ENCODE results near the gene LCAT. TPM values are rescaled to one million over a fixed set of nuclear protein-coding genes. Genes with fewer than 3 reads are reported as not detected.

Gene LCAT
- total RNA-seq, 1 donor from 2014 or later, result 15.3 TPM

- DNase-seq (ENCODE audit: low read depth), result no peak
Observed at GRCh38 chr16:67914758-67915495, 29.0 kb downstream of the LCAT start.

- DNase-seq (ENCODE audit: low read depth), result peak; percentile 89
Observed at GRCh38 chr16:67910158-67910557, 33.8 kb downstream of the LCAT start.

DNA sequence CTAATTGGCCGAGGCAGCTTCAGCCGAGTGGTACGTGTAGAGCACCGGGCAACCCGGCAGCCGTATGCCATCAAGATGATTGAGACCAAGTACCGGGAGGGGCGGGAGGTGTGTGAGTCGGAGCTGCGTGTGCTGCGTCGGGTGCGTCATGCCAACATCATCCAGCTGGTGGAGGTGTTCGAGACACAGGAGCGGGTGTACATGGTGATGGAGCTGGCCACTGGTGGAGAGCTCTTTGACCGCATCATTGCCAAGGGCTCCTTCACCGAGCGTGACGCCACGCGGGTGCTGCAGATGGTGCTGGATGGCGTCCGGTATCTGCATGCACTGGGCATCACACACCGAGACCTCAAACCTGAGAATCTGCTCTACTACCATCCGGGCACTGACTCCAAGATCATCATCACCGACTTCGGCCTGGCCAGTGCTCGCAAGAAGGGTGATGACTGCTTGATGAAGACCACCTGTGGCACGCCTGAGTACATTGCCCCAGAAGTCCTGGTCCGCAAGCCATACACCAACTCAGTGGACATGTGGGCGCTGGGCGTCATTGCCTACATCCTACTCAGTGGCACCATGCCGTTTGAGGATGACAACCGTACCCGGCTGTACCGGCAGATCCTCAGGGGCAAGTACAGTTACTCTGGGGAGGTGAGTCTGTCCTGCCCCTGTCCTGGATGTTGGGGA lies 34.7 kb downstream of the LCAT start:
- DNase-seq (ENCODE audit: low read depth), result no peak

- DNase-seq (ENCODE audit: low read depth), result no peak
Observed at GRCh38 chr16:67907397-67908180, 36.3 kb downstream of the LCAT start.

DNA sequence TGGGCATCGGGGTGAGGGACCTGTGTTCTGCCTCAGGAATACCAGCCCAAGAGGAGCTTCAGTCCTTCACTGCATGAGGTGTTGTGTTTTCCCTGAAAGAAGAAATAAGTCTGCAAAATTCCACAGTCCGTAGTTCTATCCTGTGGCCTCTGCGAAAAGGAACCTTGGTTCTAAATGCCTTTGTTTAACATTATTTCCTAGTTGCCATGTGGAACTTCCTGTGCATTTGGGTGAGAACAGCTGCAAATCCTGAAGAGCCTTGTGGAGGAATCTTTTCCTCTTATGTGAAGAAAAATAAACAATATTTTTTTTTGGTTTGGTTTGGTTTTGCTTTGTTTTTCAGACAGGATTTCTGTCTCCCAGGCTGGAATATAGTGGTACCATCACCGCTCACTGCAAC lies 41.1 kb downstream of the LCAT start:
- DNase-seq (ENCODE audit: low read depth), result peak; percentile 46

DNA sequence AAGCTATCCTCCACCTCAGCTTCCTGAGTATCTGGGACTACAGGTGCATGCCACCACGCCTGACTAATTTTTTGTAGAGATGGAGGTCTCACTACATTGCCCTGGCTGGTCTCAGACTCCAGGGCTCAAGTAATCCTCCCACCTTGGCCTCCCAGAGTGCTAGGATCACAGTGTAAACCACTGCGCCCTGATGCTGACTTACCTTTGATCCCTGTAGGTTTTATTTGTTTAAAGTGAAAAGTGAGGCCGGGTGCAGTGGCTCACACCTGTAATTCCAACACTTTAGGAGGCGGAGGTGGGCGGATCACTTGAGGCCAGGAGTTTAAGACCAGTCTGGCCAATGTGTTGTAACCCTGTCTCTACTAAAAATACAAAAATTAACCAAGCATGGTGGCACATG lies 42.2 kb downstream of the LCAT start:
- DNase-seq (ENCODE audit: low read depth), result no peak

- DNase-seq (ENCODE audit: low read depth), result no peak
Observed at GRCh38 chr16:67897231-67897630, 46.7 kb downstream of the LCAT start.

DNA sequence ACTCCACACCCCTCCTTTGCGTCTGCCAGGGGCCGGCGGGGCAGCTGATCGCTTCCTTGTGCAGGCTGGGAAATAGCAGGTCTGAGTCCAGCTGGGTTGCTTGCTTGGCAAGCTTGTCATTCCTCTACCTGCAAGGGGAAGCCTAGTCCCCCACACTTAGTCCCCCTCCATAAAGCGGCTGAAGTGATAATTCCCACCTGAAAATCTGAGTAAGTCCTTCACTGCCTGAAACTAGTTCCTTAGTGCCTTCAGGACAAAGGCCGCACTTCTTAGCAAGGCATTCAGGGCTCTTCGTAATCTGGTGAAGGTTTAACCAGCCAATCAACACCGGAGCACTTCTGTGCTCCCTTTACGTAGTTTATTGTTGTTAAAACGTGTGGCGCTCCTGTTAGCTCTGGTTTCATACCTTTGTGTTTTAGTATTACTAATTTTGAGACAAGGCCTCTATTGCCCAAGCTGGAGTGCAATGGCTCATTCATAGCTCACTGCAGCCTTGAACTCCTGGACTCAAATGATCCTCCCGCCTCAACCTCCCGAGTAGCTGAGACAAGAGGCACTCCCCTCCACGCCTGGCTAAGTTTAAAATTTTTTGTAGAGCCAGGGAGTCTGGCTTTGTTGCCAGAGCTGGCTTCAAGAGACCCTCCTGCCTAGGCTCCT lies 50.0 kb downstream of the LCAT start:
- DNase-seq (ENCODE audit: low read depth), result no peak

DNA sequence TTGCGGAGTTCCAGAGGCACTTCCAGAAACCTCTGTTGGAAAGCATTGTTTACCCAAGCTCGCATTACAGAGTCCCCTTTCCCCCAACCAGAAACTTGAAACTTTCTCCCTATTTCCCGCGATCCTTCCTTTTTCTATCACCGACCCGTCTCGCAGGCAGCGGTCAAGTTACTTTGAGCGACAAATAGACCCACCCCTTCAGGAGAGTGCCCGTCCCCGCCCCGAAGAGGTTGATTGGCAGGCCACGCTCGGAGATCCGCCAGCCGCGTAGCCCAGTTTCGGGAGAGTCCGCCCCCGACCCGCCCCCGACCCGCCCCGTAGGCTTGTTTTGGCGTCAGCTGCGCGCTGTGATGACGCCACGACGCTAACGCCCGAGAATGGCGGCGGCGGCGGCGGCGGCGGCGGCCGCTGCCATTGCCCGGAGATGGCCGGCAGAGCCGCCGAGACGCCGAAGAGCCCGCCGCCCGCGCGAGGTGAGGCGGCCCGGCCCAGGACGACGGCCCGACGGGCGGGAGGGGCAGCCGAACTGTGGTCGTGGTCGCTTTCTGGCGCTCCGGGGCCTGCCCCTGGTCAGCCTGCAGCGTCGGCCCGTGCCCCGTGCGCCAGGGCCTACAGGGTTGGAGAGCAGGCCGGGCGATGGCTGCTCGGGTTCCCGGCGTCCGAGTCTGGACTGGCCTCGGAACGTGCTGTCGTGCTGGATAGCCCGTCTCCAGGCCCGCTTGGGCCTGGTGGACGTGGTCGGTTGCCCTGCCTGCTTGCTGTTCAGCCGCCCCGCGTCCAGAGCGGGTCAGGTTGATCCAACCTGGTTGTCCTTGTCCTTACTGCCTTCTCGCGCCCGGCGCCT lies 50.8 kb downstream of the LCAT start, which contains the start of gene PSKH1:
TSS of gene PSKH1 (plus strand) at position 356 of the 844 bp plus-strand sequence. CDS start 15,496 bp downstream, outside the sequence.
- DNase-seq (ENCODE audit: low read depth), result peak; percentile 96

DNA sequence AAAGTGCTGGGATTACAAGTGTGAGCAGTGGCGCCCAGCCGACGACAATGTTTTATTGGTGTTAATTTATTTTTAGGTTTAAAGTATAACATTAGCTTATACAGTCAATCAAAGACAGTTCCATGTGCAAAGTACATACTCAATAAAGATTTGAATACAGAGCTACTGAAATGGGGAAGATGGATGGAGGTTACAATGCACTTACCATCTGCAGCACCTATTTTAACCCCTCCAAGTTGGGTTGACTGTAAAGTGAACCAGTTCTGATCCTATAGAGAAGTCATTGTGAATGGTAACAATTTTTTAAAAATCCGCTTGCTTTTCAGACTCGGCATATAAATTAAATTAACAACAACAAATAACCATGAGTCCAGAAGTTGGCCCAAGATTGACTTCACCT lies 51.5 kb downstream of the LCAT start:
- DNase-seq (ENCODE audit: low read depth), result no peak

Other genes starting within 250 kb of the LCAT start
- 10.5 and 11.2 TPM in 2 replicates for gene GFOD2, start 224.8 kb downstream of the LCAT start, total RNA-seq
- gene RANBP10, start 137.6 kb downstream of the LCAT start, total RNA-seq, result 6.9 and 9.4 TPM in 2 replicates
- 1.1 and 4.5 TPM in 2 replicates for gene TSNAXIP1, start 137.2 kb downstream of the LCAT start, total RNA-seq
- 67.0 and 73.3 TPM in 2 replicates for gene THAP11, start 101.8 kb downstream of the LCAT start, total RNA-seq
- gene NUTF2, start 97.2 kb downstream of the LCAT start, total RNA-seq, result 120 and 182 TPM in 2 replicates
- gene CENPT, start 96.4 kb downstream of the LCAT start, total RNA-seq, result 48.3 and 63.7 TPM in 2 replicates
- gene EDC4, start 71.1 kb downstream of the LCAT start, total RNA-seq, result 147 and 164 TPM in 2 replicates
- 0.83 and 1.9 TPM in 2 replicates for gene NRN1L, start 59.2 kb downstream of the LCAT start, total RNA-seq
- 9.4 and 10.6 TPM in 2 replicates for gene PSKH1, start 50.9 kb downstream of the LCAT start, total RNA-seq
- 0.42 and 1.3 TPM in 2 replicates for gene CTRL, start 12.3 kb downstream of the LCAT start, total RNA-seq
- gene PSMB10, start 7.3 kb downstream of the LCAT start, total RNA-seq, result 23.4 and 39.3 TPM in 2 replicates
- 85.9 and 98.3 TPM in 2 replicates for gene SLC12A4, start 24.5 kb upstream of the LCAT start, total RNA-seq
- not detected in 2 replicates for gene DPEP3, start 36.4 kb upstream of the LCAT start, total RNA-seq
- 0.05 TPM in 1 of 2 replicates, not detected in the other for gene DPEP2, start 55.4 kb upstream of the LCAT start, total RNA-seq
- gene DPEP2NB, start 71.8 kb upstream of the LCAT start, total RNA-seq, result not detected in 2 replicates
- 11.1 and 14.1 TPM in 2 replicates for gene DDX28, start 79.1 kb upstream of the LCAT start, total RNA-seq
- gene DUS2, start 79.2 kb upstream of the LCAT start, total RNA-seq, result 20.7 and 20.8 TPM in 2 replicates
- 36.7 and 40.8 TPM in 2 replicates for gene NFATC3, start 141.2 kb upstream of the LCAT start, total RNA-seq

All from myocyte (in vitro differentiated cells).